ENCODE data around the gene SPTAN1. TPM values are rescaled to one million over a fixed set of nuclear protein-coding genes. Genes with fewer than 3 reads are reported as not detected.

The SPTAN1 gene
- total RNA-seq, 1 donor: 140 TPM

- no peak for DNase-seq (ENCODE audit: low read depth in 2 of 3, low spot score in 2 of 3)
These were observed 41.5 kb downstream of the SPTAN1 start for GRCh38 chr9:128593856-128594255.

- no peak for DNase-seq (ENCODE audit: low read depth in 2 of 3, low spot score in 2 of 3)
These were observed 43.1 kb downstream of the SPTAN1 start for GRCh38 chr9:128595471-128595870.

GRCh38 chr9:128600099-128600498 is 47.7 kb downstream of the SPTAN1 start:
- DNase-seq (ENCODE audit: low read depth in 2 of 3, low spot score in 2 of 3): no peak

GRCh38 chr9:128603697-128604096 is 51.3 kb downstream of the SPTAN1 start:
- DNase-seq (ENCODE audit: low read depth in 2 of 3, low spot score in 2 of 3): no peak

GRCh38 chr9:128607642-128608350 is 55.4 kb downstream of the SPTAN1 start:
- DNase-seq (ENCODE audit: low read depth in 2 of 3, low spot score in 2 of 3): no peak

DNA sequence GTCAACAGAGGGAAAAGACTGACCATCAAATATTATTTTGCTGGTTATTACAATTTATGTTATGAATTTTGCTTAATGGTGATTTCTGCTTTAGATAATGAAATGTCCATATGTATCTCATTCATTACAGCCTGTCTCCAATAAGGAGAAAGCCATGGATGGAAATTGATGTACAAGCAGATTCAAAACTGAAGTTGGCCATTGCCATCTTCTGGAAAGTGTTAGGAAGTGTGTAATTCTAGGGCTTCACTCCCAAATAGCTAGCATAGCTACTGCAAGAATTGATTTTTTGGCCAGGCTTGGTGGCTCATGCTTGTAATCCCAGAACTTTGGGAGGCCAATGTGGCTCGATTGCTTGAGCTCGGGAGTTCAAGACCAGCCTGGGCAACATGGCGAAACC is 58.5 kb downstream of the SPTAN1 start:
- DNase-seq (ENCODE audit: low read depth in 2 of 3, low spot score in 2 of 3): no peak

DNA sequence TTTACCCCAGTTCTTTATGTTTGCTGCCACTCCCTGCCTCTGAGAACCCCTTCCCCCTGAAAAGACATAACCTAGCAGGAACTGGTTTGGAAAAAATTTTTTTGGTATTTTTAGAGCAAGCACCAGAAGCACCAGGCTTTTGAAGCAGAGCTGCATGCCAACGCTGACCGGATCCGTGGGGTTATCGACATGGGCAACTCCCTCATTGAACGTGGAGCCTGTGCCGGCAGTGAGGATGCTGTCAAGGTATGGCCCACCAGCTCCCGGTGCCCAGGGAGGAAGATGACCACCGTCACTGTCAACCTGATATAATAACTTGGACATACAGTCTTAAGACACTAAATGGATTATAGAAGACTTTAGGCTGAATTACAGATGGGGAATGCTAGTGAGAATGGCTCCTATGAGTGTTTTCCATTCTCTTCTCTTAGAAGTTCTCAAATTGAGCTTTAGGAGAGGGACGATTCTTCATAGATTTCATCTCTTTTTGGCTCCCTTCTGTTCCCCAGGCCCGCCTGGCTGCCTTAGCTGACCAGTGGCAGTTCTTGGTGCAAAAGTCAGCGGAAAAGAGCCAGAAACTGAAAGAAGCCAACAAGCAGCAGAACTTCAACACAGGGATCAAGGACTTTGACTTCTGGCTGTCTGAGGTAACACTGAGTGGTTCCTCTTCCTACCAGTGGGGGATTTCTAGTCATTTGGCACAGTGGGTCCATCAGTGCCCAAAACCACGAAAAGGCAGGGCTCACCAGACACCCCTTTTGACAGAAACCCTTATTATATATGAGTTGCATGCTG is 59.4 kb downstream of the SPTAN1 start:
- DNase-seq (ENCODE audit: low read depth in 2 of 3, low spot score in 2 of 3): no peak

- DNase-seq (ENCODE audit: low read depth in 2 of 3, low spot score in 2 of 3): no peak
These were observed 62.3 kb downstream of the SPTAN1 start for GRCh38 chr9:128614728-128615127.

DNA sequence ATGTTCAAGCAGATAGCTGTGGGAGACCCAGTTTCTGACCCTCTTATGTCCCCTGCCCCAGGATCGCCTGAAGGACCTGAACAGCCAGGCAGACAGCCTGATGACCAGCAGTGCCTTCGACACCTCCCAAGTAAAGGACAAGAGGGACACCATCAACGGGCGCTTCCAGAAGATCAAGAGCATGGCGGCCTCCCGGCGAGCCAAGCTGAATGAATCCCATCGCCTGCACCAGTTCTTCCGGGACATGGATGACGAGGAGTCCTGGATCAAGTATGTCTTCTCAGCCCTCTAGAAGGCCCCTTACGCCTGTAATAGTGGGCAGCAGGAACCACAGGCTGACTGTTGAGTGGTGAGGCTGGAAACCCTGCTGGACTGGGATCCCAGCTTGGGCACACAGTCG is 63.2 kb downstream of the SPTAN1 start:
- DNase-seq (ENCODE audit: low read depth in 2 of 3, low spot score in 2 of 3): no peak

GRCh38 chr9:128617943-128618342 is 65.6 kb downstream of the SPTAN1 start:
- DNase-seq (ENCODE audit: low read depth in 2 of 3, low spot score in 2 of 3): no peak

DNA sequence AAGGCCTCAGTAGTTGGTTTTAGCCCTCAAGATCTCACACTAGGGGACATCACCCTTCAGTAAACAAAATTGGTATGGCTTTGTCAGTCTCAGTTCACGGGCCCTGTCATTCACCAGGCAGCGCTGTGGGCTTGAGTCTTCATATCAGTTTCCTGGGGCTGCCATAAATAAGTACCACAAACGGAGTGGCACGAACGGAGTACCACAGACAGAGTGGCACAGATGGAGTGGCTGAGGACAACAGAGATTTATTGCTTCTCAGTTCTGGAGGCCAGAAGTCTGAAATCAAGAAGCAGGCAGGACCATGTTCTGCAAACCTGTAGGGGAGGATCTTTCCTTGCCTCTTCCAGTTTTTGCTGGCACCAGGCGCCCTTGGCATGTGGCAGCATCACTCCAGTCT is 66.7 kb downstream of the SPTAN1 start:
- no peak for DNase-seq (ENCODE audit: low read depth in 2 of 3, low spot score in 2 of 3)

- DNase-seq (ENCODE audit: low read depth in 2 of 3, low spot score in 2 of 3): no peak
These were observed 67.4 kb downstream of the SPTAN1 start for GRCh38 chr9:128619779-128620178.

DNA sequence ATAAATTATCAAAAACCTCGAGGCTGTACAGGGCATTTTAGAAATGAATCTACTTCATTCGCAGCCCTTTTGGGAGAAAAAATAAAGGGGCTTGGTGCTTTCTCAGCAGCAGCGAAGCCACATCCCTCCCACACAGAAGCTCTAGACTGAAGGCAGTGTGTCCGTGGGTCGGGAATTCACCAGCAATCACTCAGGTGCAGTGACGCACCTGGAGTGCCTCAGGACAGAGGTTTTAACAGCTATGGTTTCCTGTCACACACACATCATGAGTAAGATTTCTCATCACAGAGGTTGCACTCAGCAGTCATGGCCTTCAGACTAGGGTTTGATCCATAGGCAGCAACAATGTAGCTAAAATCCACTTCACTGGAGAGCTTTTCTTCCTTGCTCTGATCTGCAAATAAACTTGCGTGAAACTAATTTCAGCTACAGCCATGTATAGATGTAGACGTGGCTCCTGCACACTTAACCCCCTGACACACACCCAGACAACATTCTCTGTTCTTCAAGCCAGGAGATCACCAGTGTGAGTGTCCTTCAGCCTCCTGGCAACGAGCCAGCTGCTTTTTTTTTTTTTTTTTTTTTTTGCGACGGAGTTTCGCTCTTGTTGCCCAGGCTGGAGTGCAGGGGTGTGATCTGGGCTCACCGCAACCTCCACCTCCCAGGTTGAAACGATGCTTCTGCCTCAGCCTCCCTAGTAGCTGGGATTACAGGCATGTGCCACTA is 69.5 kb downstream of the SPTAN1 start:
- no peak for DNase-seq (ENCODE audit: low read depth in 2 of 3, low spot score in 2 of 3)

GRCh38 chr9:128624566-128624965 is 72.2 kb downstream of the SPTAN1 start:
- no peak for DNase-seq (ENCODE audit: low read depth in 2 of 3, low spot score in 2 of 3)

DNA sequence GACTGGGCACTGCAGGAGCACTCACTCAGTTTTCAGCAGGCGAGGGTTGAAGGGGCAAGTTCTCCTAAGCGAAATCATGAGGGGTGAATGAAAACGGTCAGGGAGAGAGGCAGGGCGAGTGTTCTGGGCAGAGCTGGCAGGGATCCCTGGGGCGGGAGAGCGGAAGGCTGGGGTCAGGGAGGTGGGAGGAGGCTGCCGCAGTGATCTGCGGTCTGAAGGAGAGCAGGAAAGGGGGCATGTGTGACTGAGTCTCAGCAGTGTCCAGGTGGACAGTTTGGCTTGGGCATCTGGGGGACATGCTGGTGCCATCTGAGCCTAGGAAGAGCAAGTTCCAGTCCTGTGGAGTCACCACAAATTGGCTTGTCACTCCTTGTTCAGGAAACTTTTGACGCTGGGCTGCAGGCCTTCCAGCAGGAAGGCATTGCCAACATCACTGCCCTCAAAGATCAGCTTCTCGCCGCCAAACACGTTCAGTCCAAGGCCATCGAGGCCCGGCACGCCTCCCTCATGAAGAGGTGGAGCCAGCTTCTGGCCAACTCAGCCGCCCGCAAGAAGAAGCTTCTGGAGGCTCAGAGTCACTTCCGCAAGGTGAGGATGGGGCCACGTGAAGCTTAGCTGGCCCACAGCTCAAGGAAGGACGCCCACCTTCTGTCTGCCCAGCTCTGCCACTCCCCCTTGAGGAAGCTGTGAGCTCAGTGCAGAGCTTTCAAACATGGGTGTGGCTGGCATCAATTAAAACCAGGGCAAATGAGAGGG is 73.2 kb downstream of the SPTAN1 start:
- no peak for DNase-seq (ENCODE audit: low read depth in 2 of 3, low spot score in 2 of 3)

- DNase-seq (ENCODE audit: low read depth in 2 of 3, low spot score in 2 of 3): no peak
These were observed 73.8 kb downstream of the SPTAN1 start for GRCh38 chr9:128626181-128626580.

- no peak for DNase-seq (ENCODE audit: low read depth in 2 of 3, low spot score in 2 of 3)
These were observed 74.8 kb downstream of the SPTAN1 start for GRCh38 chr9:128627127-128627715.

DNA sequence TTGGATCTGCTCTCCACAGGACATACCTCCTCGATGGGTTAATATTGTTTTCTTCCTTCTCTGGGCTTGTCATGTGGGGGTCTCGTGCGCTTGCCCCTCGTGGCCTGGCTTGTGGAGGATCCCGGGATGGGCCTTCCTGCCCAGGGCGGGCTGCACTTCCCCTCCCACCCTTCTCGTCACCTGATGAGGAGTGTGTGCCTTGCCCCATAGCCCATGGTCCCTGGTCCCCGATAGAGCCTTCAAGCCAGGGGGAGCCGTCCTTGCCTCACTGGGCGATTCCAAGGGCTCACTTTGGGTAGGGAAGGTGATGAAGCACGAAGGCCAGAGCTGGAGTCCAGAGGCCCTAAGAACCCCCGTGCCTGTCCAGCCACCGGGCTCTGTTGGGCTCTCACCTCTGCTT is 75.5 kb downstream of the SPTAN1 start:
- DNase-seq (ENCODE audit: low read depth in 2 of 3, low spot score in 2 of 3): no peak

DNA sequence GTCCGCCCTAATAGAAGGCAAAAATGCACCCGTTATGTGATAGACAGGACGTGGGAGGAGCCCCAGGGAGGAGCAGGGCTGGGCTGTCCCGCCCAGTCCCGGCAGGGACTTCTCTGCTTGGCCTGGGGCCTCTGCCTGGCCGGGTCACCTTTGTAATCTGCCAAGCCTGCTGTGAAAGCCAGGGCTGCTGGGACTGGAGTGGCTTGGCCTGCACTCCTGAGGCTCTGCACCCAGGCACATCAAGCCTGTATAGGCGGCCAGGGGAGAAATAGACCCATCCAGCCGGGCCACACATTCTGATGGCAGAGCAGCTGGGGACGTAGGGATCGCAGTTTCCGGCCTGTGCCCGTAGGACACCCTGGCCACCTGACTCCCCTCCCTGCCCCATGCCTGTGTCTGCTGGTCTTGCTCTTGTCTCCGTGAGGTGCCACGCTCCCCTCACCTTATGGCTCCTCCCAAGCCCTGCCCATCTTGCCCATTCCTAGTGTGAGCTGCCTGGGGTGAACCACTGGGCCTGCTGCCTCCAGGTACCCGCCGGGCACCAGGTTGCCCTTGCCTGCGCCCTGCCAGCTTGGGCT is 76.2 kb downstream of the SPTAN1 start:
- DNase-seq (ENCODE audit: low read depth in 2 of 3, low spot score in 2 of 3): no peak

DNA sequence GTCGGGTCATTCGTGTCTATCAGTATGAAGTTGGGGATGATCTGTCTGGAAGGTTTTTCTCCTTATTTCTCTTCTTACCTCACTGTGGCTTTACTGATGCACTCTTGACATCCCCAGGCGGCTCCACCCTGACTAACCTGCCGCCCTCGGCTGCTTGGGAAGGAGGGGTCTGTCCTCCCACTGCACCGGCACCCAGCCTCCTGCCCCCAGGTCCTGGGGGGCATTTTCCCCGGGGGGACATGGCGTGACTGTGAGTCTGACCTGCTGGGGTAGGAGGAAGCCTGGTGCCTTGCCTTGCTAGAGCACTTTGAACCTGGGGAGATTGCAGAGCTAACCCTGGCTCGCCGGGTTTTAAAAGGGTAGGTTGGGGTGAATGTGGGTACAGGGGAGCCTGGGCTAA is 76.7 kb downstream of the SPTAN1 start:
- DNase-seq (ENCODE audit: low read depth in 2 of 3, low spot score in 2 of 3): no peak

All from hematopoietic multipotent progenitor cell (in vitro differentiated cells).